GM12875 (cell line): ENCODE measurements around the gene PARVG.

Experiments
- H3K4me3 ChIP-seq: one replicate; pipeline ENCODE4 v1.5.1; 2011; ENCODE audit warnings: low read depth, low read length, control low read depth
- CTCF ChIP-seq: IDR thresholded peaks from 2 replicates; pipeline ENCODE4 v1.5.1; 2011; ENCODE audit warnings: low read depth, mild to moderate bottlenecking, control low read depth, inconsistent platforms, low read length, moderate library complexity, borderline replicate concordance; ENCODE audit not compliant: insufficient read depth

The PARVG gene

GRCh38 chr22:44192098-44192815, 11.5 kb downstream of the PARVG start:
- TF ChIP-seq CTCF, result no peak
- no peak overlapping the region for H3K4me3 ChIP-seq

GRCh38 chr22:44192816-44193534, 12.2 kb downstream of the PARVG start:
- no peak overlapping the region for H3K4me3 ChIP-seq
- no peak for TF ChIP-seq CTCF

GRCh38 chr22:44193535-44193891, 12.8 kb downstream of the PARVG start:
- no peak for TF ChIP-seq CTCF
- no peak overlapping the region for H3K4me3 ChIP-seq

- no peak for TF ChIP-seq CTCF
- H3K4me3 ChIP-seq, result no peak overlapping the region
These were observed 13.8 kb downstream of the PARVG start for GRCh38 chr22:44194569-44194968.

GRCh38 chr22:44195189-44195871, 14.6 kb downstream of the PARVG start:
- no peak for TF ChIP-seq CTCF
- no peak overlapping the region for H3K4me3 ChIP-seq

- no peak for TF ChIP-seq CTCF
- H3K4me3 ChIP-seq, result no peak overlapping the region
These were observed 15.5 kb downstream of the PARVG start for GRCh38 chr22:44196241-44196640.
